GM21447 (cell line): Measurements from ENCODE around the gene AKAIN1.

ENCODE experiments used
- ATAC-seq: cut with Tn5 transposase; IDR thresholded peaks from one replicate; pipeline ENCODE4 v1.9.1; 2021; ENCODE audit not compliant: unreplicated experiment

Gene AKAIN1, protein sequence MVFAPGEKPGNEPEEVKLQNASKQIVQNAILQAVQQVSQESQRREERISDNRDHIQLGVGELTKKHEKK

GRCh38 chr18:5197032-5197434 is at the start of gene AKAIN1:
AKAIN1 (minus strand) TSS chr18:5197257; CDS start chr18:5197053, 204 bp downstream.
- ATAC-seq: no peak

- ATAC-seq: no peak
These were observed 47.9 kb upstream of the AKAIN1 start for GRCh38 chr18:5244941-5245340.

- ATAC-seq: no peak
These were observed 42.4 kb upstream of the AKAIN1 start for GRCh38 chr18:5239447-5239846.

DNA sequence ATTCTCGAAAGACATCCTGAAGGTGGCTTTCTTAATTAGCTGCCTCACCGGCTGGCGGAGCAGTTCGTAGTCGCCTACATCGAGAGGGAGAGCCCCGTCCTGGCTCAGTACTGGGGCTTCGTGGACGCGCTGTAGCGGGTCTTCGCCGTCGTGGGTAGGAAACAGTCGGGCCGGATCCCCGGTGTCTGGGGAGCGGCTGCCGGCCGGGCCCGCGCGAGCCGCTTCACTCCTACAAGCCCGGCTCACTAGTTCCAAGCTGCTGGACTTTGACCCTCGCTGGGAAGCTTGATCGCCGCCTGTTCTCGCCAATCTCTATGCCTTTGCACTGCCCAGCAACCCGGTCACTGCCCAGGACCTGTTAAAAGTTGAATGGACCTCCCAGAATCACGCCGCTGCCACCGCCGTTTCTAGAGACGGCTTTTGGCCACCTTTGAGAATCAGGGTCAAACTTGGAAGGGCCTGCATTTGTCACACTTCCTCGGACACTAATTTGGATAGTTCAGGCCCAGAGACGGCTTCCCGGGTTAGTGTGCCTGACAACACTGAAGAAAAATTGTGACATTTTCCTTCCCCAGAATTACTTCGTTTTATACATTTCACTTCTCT is 41.4 kb upstream of the AKAIN1 start:
- peak; percentile 53 for ATAC-seq

GRCh38 chr18:5237723-5238370 is 40.8 kb upstream of the AKAIN1 start:
- peak; percentile 89 for ATAC-seq

DNA sequence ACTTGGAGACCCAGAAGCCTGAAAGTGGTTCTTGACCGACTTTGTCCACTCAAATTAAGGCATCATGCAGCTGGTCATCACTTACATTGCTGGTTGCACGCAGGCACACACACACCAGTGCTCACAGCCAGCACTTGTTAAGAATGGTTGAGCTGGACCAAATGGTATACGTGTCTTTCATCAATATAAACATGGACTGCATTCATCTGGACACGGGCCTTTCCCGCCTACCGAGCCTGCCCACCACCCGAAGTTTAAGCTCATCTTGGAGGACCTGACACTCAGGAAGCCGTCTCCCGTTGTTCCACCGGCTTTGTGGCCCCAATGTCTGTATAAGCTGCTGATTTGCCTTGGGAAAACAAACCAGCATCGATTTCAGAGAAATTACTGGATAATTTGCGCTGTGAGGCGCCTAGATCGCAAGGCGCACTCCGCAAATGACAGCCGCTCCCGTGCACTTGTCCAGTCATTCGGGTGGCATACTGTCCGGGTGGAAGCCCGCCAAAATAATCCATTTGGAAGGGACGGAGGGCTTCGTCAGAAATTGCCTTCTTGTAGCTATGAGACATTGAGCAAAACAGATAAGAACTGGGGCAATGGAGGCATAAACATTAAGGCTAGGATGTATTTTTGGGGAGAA is 40.1 kb upstream of the AKAIN1 start:
- ATAC-seq: peak; percentile 37

DNA sequence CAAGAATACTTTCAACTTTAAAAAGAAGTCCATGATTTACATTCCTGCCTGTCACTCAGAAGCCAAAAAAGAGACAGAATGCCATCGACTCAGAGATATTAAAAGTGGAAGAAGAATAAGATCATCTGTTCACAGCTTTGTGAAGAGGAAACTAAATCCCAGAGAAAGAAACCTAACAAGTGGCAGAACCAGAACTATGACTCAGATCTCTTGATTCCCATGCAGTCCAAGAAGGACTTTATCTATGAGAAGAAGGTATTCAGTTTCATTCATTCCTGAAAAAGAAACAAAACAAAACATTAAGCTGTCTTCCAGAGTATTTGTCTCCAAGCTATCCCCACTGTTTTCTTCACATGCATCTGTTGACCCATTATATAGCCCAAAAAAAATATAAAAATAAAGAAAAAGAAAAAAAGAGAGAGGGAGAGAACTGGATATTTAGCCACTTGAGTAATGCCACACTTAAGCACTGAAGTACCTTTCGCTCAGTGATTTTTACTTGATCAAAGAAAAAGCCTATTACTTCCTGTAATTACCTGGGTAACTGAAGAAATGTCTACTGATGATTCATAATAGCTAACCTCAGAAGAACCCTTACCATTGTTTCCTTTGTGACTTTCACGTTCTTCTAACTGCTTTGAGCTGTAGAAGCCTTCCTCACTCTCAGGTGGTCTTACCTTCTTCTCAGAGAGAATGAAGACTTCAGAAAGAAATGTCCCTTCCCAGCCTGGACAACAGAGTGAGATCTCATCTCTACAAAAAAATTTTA is 17.7 kb upstream of the AKAIN1 start:
- ATAC-seq: no peak

GRCh38 chr18:5207471-5208150 is 10.6 kb upstream of the AKAIN1 start:
- ATAC-seq: no peak

- ATAC-seq: no peak
These were observed 1.3 kb upstream of the AKAIN1 start for GRCh38 chr18:5198311-5198710.

DNA sequence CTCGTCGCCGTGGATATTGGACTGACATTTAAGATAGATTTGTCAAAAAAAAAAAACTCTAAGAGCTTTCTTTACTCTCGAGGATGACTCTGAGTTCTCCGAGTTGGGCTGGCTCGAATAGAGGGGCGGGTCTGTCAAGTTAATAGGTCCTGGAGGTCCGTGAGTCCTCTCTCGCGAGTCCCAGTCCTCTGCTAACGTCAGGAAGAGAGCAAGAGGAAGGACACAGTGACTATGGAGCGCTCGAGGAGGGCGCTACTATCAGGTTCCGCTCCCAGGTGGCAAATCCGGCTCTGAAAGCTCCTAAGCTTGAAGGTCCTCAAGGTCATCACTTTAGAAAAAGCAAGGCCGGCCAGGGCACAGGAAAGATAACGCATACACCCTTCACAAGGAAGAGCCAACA is 404 bp upstream of the AKAIN1 start:
- no peak for ATAC-seq

DNA sequence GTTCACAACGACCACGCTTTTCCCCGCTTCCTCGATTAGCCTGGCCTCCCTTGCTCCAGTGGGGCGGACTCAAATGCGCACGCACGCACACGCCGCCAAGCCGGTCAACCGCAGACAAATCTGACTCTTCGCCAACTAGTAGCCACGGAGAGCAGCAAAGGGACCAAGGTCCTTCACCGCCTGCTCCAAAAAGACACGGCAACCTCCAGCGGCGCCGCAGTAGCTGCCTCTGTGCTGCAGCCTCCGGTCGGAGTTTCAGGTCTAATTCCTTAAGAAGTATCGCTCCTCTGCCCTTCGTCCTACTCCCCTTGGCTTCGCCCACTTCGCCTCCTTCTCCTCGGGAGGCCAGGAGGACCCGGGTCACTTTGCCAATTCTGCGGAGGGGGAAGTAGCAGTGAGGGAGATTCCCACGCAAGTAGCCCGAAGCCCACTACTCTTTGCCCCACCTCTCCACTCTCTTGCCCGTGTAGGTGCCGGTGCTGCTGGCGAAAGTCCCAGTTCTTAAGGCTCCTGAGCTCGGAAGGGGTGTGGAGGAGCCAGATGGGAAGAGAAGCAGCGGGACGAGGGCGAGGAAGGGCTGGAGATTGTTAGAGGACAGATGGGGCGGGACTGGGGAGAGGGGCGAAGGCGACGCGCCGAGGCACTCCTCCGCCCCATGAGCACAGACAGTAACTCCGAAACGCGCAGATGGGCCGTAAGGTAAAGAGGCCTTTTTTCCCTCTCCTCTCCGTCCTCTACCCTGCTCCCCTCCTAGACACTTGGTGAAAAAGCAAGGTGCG is 615 bp downstream of the AKAIN1 start:
- ATAC-seq: no peak

- ATAC-seq: no peak
These were observed 1.4 kb downstream of the AKAIN1 start for GRCh38 chr18:5195656-5196055.

DNA sequence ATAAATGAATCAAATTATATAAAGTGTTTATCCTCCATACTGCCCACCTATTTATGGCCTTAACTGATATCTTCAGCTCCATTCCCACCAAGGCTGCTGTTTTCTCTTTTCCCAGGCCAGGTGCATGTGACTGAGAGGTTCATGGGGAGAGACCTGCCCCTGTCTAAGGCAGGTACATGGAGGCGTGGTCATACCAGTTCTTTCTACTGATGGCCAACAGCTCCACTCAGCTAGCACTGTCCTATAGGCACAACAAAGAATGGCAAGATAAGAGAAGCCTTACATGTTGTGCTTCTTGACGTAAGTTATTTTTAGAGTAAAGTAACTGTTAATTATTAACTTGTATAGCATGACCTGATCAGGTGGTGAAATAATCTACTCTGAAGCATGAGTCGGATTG is 16.8 kb downstream of the AKAIN1 start:
- no peak for ATAC-seq

DNA sequence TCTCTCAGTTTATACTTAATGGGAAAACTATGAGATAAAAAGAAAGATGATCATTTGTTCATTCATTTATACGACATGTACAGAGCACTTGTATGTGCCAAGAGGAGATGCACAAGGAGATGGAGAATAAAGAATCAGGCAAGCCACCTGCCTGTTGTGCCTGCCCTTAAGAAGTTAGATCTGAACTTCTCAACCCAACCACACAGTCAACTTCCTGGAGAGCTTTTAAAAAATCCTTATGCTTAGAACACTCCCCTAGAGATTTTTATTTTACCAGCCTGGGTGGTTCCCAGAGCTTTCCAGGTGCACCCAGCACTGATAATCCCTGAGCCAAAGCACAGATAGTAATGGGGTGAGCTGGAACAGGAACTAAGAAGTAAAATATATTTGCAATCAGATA is 18.5 kb downstream of the AKAIN1 start:
- ATAC-seq: no peak

GRCh38 chr18:5175378-5175777 is 21.7 kb downstream of the AKAIN1 start:
- peak; percentile 82 for ATAC-seq

- no peak for ATAC-seq
These were observed 23.4 kb downstream of the AKAIN1 start for GRCh38 chr18:5173646-5174045.

GRCh38 chr18:5173236-5173635 is 23.8 kb downstream of the AKAIN1 start:
- ATAC-seq: no peak

GRCh38 chr18:5167831-5168230 is 29.2 kb downstream of the AKAIN1 start:
- no peak for ATAC-seq

DNA sequence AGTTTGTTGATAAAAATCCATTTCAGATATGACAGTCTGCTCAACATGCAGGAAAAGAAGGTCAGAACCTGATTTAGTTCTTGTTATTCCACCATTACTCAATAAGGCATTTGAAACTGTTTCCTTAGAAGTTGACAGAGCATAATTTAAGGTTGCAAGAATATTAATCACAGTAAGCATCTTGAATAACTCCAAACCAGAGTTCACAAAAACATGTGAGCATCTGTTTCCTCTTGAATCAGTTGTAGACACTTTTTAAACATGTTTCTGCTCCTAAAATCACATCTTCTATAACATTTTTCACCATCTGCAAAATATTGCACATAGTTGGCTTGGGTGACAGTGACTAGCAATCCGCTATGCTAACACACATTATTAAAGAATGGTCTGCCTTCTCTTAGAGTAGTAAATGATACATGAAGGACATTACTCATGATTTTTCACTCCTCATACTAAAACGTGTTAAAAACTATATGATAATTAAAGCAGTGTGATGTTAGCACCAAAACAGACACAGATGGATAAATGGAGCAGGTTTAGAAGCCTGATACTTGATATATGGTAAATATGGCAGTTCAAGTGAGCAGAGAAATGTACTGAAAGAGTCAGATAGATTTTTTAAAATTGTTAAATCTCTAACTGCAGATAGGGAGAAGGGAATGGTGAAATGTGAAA is 30.3 kb downstream of the AKAIN1 start:
- ATAC-seq: no peak

- no peak for ATAC-seq
These were observed 32.2 kb downstream of the AKAIN1 start for GRCh38 chr18:5164903-5165302.
